Ovary (tissue), 3 donors: Measurements from ENCODE around the gene PRRT2.

Experiments used
- EP300 ChIP-seq: sonication (generic); formaldehyde crosslinking; IDR thresholded peaks from one replicate; pipeline ENCODE4 v1.6.1; 2017; ENCODE audit warnings: antibody characterized with exemption
- POLR2A ChIP-seq: fragments of 450-650 bp; IDR thresholded peaks from one replicate; pipeline ENCODE4 v1.6.1; 2017; ENCODE audit warnings: antibody characterized with exemption, mild to moderate bottlenecking, moderate library complexity
- TF ChIP-seq, protein P1 (sequence below), 3 donors: fragments of 450-650 bp in 2 of 3; fragments of 200-600 bp in 1 of 3; IDR thresholded peaks; one replicate each; pipeline versions ENCODE4 v1.5.1 to v1.8.0; 2016 to 2022; ENCODE audit warnings: antibody characterized with exemption in 3 of 3, mild to moderate bottlenecking in 1 of 3
- donor health status: DM: no; HTN: no; CAD: no.

DNA sequence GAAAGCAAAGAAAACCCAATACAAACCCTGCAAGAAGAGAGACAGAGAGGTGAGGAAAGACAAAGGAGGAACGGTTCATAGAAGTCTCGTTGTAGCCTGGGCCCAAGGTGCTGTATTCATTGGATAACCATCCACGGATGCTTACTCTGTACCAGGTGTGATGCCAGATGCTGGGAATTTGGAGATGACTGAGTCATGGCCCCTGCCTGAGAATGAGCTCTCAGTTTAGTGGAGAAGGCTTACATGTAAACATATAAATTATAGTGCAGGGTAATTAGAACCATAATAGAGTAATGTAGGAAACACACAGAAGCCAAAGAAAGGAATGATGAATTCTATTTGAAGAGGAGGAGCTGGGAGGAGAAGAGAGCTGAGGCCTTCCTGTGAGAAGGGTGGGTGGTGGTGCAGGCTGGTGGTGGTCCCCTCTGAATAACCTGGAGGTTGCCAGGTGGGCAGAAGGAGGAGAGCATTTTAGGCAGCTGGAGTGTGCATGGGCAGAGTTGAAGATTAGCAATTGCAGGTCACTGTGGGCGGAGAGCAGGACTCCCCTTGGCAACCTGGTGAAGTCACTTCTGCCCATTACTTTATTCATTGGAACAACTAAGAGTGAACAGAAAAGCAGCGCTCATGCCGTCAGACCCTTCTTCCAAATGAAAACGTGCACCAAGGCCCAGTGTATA is 41.6 kb upstream of the PRRT2 start:
- TF ChIP-seq, protein P1, sequence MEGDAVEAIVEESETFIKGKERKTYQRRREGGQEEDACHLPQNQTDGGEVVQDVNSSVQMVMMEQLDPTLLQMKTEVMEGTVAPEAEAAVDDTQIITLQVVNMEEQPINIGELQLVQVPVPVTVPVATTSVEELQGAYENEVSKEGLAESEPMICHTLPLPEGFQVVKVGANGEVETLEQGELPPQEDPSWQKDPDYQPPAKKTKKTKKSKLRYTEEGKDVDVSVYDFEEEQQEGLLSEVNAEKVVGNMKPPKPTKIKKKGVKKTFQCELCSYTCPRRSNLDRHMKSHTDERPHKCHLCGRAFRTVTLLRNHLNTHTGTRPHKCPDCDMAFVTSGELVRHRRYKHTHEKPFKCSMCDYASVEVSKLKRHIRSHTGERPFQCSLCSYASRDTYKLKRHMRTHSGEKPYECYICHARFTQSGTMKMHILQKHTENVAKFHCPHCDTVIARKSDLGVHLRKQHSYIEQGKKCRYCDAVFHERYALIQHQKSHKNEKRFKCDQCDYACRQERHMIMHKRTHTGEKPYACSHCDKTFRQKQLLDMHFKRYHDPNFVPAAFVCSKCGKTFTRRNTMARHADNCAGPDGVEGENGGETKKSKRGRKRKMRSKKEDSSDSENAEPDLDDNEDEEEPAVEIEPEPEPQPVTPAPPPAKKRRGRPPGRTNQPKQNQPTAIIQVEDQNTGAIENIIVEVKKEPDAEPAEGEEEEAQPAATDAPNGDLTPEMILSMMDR (IDR thresholded peaks at IDR 0.05), result no peak
- TF ChIP-seq POLR2A (no peak), EP300 (no peak)
